Endodermal cell (in vitro differentiated cells): Measurements from ENCODE around the gene GPA33. TPM values are rescaled to one million over a fixed set of nuclear protein-coding genes. Genes with fewer than 3 reads are reported as not detected.

Experiments
- DNase-seq: peaks from one replicate; pipeline ENCODE4 v3.0.0-alpha.2; 2017
- H3K27ac ChIP-seq: 2 replicates; pipeline ENCODE4 v1.5.1; 2013; ENCODE audit warnings: mild to moderate bottlenecking, low read depth, low read length, moderate library complexity
- H3K27me3 ChIP-seq: 2 replicates; pipeline ENCODE4 v1.6.1; 2013; ENCODE audit warnings: mild to moderate bottlenecking, low read length, moderate library complexity; ENCODE audit not compliant: insufficient read depth, control insufficient read depth, poor library complexity, severe bottlenecking
- H3K36me3 ChIP-seq: 2 replicates; pipeline ENCODE4 v1.7.0; 2013; ENCODE audit warnings: mild to moderate bottlenecking, low read length, moderate library complexity; ENCODE audit not compliant: control insufficient read depth, insufficient read depth
- H3K4me1 ChIP-seq: one replicate; pipeline ENCODE4 v1.7.0; 2013; ENCODE audit warnings: low read length; ENCODE audit not compliant: control insufficient read depth, insufficient read depth
- H3K4me3 ChIP-seq: 2 replicates; pipeline ENCODE4 v1.5.1; 2013; ENCODE audit warnings: mild to moderate bottlenecking, low read length, moderate library complexity
- H3K9ac ChIP-seq: 2 replicates; pipeline ENCODE4 v1.6.1; 2013; ENCODE audit warnings: mild to moderate bottlenecking, low read length, moderate library complexity; ENCODE audit not compliant: poor library complexity, severe bottlenecking; ENCODE audit errors: extremely low read depth
- H3K9me3 ChIP-seq: 2 replicates; pipeline ENCODE4 v1.6.1; 2013; ENCODE audit warnings: mild to moderate bottlenecking, low read length, moderate library complexity; ENCODE audit not compliant: control insufficient read depth
- H3K27ac Mint-ChIP-seq: 2 replicates; pipeline ENCODE4 v1.8.0; 2020; ENCODE audit warnings: mixed read lengths
- H3K27me3 Mint-ChIP-seq: 2 replicates; pipeline ENCODE4 v1.8.0; 2021; ENCODE audit warnings: mild to moderate bottlenecking, mixed read lengths; ENCODE audit not compliant: insufficient read depth
- H3K36me3 Mint-ChIP-seq: 2 replicates; pipeline ENCODE4 v1.8.0; 2020; ENCODE audit warnings: low read depth, mixed read lengths
- H3K4me1 Mint-ChIP-seq: 2 replicates; pipeline ENCODE4 v1.8.0; 2020; ENCODE audit warnings: mixed read lengths
- H3K4me3 Mint-ChIP-seq: 2 replicates; pipeline ENCODE4 v1.8.0; 2020; ENCODE audit warnings: mild to moderate bottlenecking, moderate library complexity, mixed read lengths
- H3K9me3 Mint-ChIP-seq: 2 replicates; pipeline ENCODE4 v1.8.0; 2020; ENCODE audit warnings: mild to moderate bottlenecking, mixed read lengths
- WGBS, 2 experiments: methylation state at CpG; one replicate each; pipeline versions ENCODE4 v1.1.5 to v1.1.7; 2013; ENCODE audit warnings: missing lambda C conversion rate in 2 of 2, mixed read lengths in 1 of 2; ENCODE audit not compliant: insufficient coverage in 1 of 2, insufficient read length in 1 of 2; 5-methylcytosine and 5-hydroxymethylcytosine counted together
- total RNA-seq, 2 donors: library from RNA; stranded (reverse); fragmentation: NEBNext Ultra II Directional in 1 of 2; extraction: Animal tissue kit (Norgen Biotek cat#: 25700) in 1 of 2; gene quantifications; 2 replicates in 1 of 2; 3 replicates in 1 of 2; pipeline ENCODE4 v1.2.1, GENCODE V29; 2021
- TF ChIP-seq, protein P1 (sequence below): fragments of 200-600 bp; sonication (generic); conservative IDR thresholded peaks from 2 replicates; pipeline ENCODE4 v1.5.0; 2021; ENCODE audit warnings: antibody characterized with exemption, mild to moderate bottlenecking

The GPA33 gene
- total RNA-seq, 2 donors from 2014 or later: 0.37 to 1.5 TPM

DNA sequence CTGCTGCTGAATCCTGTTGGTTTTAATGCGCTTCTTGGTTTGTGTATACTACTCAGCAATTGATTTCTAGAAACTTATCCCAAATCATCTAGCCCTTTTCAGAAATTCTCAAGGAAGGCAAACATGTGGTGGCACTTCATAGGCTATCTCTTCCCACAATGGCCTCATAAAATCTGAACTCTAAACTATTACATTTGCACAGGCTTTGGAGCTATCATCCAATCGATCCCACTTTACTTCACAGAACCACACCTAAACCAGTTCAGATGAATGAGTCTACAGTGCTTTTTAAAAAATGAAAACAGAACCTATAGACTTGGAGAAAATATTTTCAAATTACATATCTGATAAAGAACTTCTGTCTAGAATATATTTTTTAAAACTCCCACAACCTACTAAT, 10.6 kb upstream of the GPA33 start:
- no peak overlapping the region for H3K4me3 ChIP-seq
- H3K9me3 Mint-ChIP-seq: no peaks in the 10 kb centered on the region
- TF ChIP-seq, protein P1, sequence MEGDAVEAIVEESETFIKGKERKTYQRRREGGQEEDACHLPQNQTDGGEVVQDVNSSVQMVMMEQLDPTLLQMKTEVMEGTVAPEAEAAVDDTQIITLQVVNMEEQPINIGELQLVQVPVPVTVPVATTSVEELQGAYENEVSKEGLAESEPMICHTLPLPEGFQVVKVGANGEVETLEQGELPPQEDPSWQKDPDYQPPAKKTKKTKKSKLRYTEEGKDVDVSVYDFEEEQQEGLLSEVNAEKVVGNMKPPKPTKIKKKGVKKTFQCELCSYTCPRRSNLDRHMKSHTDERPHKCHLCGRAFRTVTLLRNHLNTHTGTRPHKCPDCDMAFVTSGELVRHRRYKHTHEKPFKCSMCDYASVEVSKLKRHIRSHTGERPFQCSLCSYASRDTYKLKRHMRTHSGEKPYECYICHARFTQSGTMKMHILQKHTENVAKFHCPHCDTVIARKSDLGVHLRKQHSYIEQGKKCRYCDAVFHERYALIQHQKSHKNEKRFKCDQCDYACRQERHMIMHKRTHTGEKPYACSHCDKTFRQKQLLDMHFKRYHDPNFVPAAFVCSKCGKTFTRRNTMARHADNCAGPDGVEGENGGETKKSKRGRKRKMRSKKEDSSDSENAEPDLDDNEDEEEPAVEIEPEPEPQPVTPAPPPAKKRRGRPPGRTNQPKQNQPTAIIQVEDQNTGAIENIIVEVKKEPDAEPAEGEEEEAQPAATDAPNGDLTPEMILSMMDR: no peak
- no peak overlapping the region for H3K27ac ChIP-seq
- no peak overlapping the region for H3K27ac Mint-ChIP-seq
- H3K9me3 ChIP-seq: no peaks in the 10 kb centered on the region
- no peaks in the 10 kb centered on the region for H3K27me3 ChIP-seq
- H3K4me1 ChIP-seq: peaks cover 7% of the 10 kb centered on the region
- peaks cover 22% of the 10 kb centered on the region for H3K4me1 Mint-ChIP-seq
- H3K27me3 Mint-ChIP-seq: no peaks in the 10 kb centered on the region
- no peaks in the 10 kb centered on the region for H3K36me3 Mint-ChIP-seq
- no peak for DNase-seq
- WGBS, 2 experiments: 85 to 100% methylated on average over 2 of the region's 2 CpGs
- no peak overlapping the region for H3K9ac ChIP-seq
- H3K4me3 Mint-ChIP-seq: no peak overlapping the region
- H3K36me3 ChIP-seq: no peaks in the 10 kb centered on the region

DNA sequence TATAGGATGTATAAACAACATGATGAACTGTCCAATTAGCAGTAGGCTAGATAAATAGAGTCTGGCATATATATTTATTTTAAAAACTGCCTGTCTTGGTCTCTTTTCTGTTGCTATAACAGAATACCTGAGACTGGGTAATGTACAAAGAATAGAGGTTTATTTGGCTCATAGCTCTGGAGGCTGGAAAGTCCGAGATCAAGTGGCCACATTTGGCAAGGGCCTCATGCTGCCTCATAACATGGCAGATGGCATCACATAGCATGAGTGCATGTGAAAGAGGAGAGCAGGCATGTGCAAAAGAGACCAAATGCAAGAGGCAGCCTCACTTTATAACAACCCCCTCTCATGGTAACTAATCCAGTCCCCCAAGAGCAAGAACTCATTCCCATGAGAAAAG, 9.7 kb upstream of the GPA33 start:
- H3K9ac ChIP-seq: no peak overlapping the region
- H3K4me3 Mint-ChIP-seq: no peak overlapping the region
- 84 to 100% methylated on average over 1 of the region's 1 CpG for WGBS, 2 experiments

DNA sequence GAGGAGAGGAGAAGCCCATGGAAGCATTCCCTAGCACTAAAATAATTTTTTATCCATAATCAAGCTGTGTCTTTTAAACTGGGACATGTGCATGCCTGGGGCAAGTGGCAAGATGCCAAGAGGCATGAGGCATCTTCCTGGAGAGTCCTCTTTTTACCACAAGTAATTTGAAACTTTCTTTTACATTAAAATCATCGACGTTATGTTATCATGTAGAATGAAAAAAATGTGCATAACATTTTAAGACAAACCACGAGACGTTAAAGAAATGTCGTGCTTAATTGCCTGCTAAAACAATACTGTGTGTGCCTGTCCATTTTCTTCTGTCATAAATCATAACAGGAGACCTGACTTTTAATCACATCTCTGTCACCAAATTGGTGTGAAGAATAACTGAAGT, 5.2 kb upstream of the GPA33 start:
- Histone ChIP-seq H3K27me3 (no peaks in the 10 kb centered on the region), H3K36me3 (no peaks in the 10 kb centered on the region), H3K9me3 (no peaks in the 10 kb centered on the region), H3K4me1 (no peaks in the 10 kb centered on the region), H3K27ac (no peak overlapping the region), H3K4me3 (no peak overlapping the region), H3K9ac (no peak overlapping the region)
- WGBS, 2 experiments: 93% methylated on average over 3 to 5 of the region's 5 CpGs
- Mint-ChIP-seq H3K27me3 (no peaks in the 10 kb centered on the region), H3K36me3 (no peaks in the 10 kb centered on the region), H3K27ac (no peak overlapping the region), H3K9me3 (no peaks in the 10 kb centered on the region), H3K4me1 (peaks cover 8% of the 10 kb centered on the region), H3K4me3 (no peak overlapping the region)
- DNase-seq: no peak
- TF ChIP-seq, protein P1: no peak

More for the DNA sequence above, 9.7 kb upstream of the GPA33 start:
- Mint-ChIP-seq H3K27me3 (no peaks in the 10 kb centered on the region), H3K4me1 (peaks cover 15% of the 10 kb centered on the region), H3K27ac (no peak overlapping the region), H3K9me3 (no peaks in the 10 kb centered on the region), H3K36me3 (no peaks in the 10 kb centered on the region)
- H3K4me3 ChIP-seq: no peak overlapping the region
- no peaks in the 10 kb centered on the region for H3K9me3 ChIP-seq
- H3K27ac ChIP-seq: no peak overlapping the region
- H3K27me3 ChIP-seq: no peaks in the 10 kb centered on the region
- peak; percentile 22 for DNase-seq
- no peaks in the 10 kb centered on the region for H3K36me3 ChIP-seq
- H3K4me1 ChIP-seq: peaks cover 7% of the 10 kb centered on the region
- TF ChIP-seq, protein P1: no peak
